ENCODE results near the gene MVB12B.

The MVB12B gene

DNA sequence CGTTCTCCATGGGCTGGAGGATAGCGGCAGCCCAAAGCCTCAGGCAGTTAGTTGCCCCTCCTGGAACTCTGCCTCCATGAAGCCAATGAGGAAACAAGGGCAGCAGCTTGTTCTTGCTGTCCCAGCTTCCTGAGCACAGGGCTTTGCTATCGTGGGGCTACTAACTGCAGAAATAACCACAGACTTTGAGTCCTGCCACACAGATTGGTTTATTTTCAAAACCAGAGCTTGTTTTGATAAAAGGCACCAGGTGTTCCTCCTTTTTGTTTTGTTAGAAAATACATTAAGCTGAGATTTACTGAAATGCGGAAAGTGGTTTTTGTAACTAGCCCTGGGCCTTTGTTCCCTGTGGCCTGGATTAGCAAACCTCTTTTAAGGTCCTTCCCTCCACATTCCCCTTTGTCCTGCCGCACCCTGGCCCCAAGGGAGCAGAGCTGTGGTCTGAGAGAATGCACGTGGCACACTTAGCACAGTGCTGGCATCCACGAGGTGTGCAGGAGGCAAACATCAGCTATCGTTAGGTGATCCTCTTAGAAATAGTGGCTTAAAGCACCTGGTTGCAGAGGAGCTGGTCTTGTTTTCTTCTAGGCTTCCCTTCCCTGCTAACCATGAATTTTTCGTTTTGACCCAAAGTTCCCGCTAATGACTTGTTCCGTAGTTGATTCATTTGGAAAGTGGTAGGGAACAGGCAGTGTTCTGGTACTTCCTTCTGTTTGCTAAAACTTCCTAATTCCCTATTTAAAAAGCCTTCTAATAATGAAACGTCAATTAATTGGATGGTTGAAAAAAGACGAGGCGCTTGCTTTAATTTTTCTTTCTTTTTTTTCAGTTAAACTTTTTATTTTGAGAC is 21.5 kb downstream of the MVB12B start:
- peak overlapping the region in 17 of 21 experiments; percentile 23 to 79 (median 62) for H3K27ac ChIP-seq

DNA sequence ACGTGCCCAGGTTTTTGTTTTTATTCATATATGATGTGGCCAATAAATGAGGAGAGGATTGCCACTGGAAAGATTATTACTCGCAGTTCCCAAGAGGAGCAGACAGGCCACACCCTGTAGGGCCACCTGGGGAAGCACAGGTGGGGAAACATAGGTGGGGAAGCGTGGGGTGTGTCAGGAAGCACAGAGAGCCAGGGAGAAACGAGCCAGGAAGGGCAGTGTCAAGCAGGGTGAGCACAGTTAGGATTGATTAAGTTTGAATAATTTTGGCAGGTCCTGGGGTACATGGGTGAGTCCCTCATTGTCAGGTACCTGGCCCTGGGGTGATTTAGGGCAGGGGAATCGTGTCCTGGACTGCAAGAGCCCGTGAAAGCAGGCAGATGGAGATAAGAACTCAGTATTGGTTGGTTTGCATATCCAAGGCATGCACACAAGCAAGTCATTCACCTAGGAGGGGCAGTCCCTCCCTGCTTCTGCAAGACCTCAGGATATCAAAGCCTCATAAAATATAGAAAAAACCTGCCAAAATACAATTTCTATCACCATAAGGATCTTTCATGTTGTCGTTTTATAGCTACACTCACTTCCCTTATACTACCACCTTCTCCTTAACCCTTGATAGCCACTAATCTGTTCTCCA is 22.4 kb downstream of the MVB12B start:
- peak overlapping the region in 13 of 21 experiments; percentile 33 to 79 (median 62) for H3K27ac ChIP-seq
- H3K4me3 ChIP-seq = no peak overlapping the region

More for the DNA sequence above, 21.5 kb downstream of the MVB12B start:
- H3K4me3 ChIP-seq = no peak overlapping the region

DNA sequence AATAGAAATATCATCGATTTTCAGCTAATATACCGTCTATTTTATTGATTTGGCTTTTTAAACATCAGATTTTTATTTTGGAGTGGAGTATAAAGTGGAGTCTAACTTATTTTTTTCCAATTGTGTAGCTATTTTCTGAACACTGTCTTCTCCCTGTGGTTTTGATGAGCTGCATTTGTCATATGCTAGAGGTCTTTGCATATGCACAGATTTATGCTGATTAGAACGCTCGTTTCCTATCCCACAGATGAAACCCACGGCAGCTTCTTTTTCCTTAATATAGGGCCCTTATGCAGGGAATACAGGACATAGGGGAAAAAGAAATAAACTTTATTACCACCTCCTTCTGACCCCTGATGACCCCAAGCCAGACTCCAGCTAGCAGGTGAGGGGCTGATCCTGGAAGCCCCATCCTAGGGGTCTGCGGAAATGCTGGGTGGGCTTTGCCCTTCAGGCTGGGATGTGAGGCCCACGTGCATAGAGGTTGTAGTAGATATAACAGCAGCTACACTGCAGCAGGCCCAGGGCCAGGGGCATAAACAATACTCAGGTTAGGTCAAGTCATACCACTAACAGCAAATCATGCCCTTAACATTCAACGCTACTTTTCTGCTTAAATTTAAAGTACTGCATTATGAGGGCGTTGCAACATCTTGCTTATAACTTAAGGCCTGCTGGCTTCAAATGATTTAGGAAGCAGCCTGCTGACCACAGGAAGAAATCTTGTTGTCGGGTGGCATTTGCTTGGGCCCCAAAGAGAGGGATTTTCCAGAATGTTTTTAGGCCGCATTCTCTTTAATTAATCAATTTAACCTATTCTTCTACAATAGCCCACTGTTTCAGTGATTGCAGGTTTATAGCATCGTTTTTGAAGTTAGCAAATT is 28.5 kb downstream of the MVB12B start:
- Histone ChIP-seq H3K4me3 (no peak overlapping the region), H3K27ac (peak overlapping the region in 1 of 21 experiments; percentile 49)

DNA sequence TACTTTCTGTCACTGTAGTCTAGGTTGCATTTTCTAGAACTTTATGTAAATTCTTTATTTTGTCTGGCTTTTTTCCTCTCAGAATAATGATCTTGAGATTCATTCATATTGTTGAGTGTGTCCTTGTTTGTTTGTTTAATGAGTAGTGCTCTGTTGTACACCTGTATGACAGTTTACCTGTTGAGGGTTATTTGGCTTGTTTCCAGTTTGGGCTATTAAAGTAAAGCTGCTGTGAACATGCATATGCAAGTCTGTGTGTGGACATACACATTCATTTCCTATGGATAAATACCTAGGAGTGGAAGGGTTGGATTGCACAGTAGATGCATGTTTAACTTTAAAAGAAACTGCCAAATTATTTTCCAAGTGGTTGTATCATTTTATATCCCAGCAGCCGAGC is 30.4 kb downstream of the MVB12B start:
- Histone ChIP-seq H3K27ac (no peak overlapping the region), H3K4me3 (no peak overlapping the region)

DNA sequence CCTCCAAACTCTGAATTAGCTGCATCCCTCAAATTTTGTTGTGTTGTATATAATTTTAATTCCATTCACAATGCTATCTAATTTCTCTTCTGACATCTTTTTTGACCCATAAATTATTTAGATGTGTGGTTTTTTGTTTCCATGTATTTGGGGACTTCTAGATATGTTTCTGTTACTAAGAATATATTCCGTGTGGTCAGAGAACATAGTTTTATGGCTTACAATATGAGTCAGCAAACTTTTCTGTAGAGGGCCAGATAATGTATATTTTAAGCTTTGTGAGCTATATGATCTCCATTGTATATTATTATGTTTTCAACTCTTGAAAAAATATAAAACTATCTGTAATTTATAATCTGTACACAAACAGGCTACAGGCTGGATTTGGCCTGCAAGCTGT is 33.4 kb downstream of the MVB12B start:
- Histone ChIP-seq H3K4me3 (no peak overlapping the region), H3K27ac (no peak overlapping the region)

DNA sequence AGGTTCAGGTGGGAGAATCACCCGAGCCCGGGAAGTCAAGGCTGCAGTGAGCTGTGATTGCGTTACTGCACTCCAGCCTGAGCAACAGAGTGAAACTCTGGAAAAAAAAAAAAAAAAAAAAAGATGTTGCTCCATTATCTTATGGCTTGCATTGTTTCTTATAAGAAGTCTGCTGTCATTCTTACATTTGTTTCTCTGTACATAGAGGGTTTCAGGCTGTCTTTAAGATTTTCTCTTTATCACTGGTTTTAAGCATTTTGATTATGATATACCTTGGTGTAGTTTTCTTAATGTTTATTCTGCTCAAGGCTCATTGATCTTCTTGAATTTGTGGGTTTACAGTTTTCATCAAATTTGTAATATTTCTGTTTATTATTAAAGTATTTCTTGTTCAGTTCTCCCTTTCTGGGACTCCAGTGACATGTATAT is 35.2 kb downstream of the MVB12B start:
- Histone ChIP-seq H3K27ac (no peak overlapping the region), H3K4me3 (no peak overlapping the region)

DNA sequence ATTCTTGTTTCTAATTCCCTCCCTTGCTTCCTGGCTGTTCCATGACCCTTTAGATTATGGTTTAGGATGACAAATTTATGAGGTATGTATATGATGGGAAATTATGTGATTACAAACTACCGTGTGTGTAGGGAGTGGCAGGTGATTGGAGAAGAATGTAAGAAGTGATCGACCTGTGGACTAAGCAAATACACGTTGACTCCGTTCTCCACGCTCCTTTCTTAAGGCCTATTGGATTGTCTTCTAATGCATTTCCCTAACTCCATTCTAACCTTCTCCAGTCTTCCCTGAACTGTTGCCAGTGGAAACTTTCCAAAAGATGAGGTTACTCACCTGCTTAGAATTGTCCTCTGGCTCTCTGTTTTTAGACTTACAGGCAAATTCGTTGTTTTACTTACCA is 36.6 kb downstream of the MVB12B start:
- Histone ChIP-seq H3K27ac (no peak overlapping the region), H3K4me3 (no peak overlapping the region)

DNA sequence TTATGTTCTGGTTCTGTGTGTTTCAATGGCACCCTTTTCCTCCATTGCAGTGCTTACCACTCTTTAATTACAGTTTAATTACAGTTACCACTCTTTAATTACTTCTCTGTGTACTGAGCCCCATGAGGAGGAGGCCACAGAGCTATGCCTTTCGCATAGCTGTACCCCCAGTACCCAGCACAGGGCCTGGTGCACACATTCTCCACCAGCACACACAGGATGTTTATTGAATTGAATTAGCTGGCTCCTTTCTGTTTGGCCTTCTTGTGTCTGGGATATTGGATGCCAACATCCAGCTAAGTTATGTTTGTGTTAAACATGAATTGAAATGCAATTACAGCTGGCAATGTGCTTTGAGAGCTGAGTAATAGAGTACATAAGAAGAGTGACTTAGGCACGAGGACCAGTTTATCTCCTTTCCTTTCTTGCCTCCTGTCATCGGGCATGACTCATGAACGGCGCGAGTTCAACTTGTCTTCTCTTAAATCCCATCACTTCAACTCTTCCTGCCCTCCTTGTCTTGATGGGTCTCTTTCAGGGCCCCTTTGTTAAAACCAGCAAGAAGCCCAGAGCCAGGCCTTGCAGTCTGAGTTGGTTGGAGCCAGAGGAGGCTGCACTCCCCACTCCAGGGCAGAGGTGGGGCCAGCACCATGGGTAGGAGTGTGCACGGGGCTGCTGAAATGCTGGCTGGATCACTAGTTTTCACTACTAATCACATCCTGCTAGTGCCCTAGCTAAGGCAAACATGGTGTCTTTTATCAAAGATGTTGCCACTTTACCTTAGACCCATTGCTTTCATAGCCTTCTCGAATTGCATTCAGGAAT is 37.4 kb downstream of the MVB12B start:
- Histone ChIP-seq H3K27ac (no peak overlapping the region), H3K4me3 (no peak overlapping the region)

DNA sequence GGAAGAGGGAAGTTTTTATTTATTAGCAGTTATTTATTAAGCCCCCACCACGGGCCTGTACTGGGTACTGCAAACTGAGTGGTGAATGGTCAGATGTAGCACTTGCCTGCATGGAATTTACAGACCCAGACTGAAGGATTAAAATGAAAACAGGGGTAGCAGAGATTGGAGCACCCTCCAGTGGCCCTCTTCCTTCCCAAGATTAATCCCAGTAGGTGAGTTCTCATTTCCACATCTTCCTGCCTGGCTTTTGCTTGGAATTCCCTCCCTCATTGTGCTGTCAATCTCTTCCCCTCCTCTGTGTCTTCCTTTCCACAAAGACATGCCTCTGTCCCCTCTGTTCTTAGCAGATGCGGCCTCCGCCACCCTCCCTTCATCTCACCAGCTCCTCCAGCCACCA is 39.2 kb downstream of the MVB12B start:
- Histone ChIP-seq H3K27ac (no peak overlapping the region), H3K4me3 (no peak overlapping the region)

DNA sequence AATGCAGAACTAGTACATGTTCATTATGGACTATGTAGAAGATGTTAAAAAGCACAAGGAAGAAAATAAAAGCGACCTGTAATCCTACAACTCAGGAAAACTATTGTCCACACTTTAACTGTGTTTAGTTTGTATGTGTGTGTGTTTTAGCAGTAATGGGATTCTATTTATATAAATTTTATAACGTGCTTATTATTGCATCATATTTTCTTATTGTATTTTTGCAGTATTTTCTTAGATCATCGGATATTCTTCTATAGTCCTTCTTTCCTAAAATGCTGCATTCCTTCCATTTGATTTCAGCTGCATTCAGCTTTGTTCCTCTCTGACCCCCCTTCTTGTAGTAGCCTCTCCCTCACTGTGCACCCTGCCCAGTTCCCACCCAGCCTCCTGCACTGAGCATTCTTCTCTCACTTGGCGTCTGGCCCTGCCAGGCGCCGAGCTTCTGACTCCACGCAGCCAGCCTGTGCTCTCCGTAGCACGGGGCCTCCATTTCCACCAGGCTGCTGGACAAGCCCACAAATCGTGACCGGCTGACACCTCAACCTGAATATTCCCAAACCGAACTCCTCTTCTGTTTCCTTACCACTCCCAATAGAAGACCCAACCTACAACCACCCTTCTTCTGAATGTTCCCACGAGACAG is 39.9 kb downstream of the MVB12B start:
- Histone ChIP-seq H3K4me3 (no peak overlapping the region), H3K27ac (no peak overlapping the region)

DNA sequence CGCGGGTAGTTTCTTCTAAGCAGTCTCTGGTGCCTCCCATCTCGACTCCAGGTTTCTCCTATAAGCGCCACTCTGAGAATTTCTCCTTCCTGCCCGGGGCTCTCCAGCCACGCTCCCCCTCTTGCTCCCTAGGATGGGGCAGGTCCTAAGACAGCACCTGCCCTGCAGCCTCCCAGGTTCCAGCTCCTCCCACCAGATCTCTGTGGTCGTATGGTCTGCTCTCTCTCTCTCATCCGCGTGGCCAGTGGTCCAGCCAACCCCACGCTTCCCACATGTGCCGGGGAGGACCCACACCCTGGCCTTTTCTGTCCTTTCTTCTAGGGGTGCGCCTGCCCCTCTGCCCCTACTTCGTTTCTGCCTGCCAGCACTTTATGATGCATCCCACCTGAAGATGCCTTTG is 40.5 kb downstream of the MVB12B start:
- Histone ChIP-seq H3K27ac (no peak overlapping the region), H3K4me3 (no peak overlapping the region)

DNA sequence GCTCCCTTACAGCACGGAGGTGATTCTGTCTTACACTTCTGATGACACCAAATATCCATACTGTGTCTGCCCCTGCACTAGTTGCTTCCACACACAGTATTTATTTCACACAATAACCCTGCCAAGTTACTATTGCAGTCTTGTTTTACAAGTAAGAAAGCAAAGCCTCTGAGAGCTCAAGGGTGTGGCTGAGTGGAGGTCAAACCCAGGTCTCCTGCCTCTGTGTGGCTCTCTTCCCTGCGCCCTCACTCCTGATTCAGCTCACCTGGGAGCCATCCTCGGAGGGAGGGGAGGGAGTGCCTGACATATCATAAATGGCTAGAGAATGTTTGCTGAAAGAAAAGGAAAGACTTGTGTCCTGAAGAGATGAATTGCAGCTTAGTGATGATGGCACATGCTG is 41.0 kb downstream of the MVB12B start:
- H3K4me3 ChIP-seq = no peak overlapping the region
- H3K27ac ChIP-seq = no peak overlapping the region

DNA sequence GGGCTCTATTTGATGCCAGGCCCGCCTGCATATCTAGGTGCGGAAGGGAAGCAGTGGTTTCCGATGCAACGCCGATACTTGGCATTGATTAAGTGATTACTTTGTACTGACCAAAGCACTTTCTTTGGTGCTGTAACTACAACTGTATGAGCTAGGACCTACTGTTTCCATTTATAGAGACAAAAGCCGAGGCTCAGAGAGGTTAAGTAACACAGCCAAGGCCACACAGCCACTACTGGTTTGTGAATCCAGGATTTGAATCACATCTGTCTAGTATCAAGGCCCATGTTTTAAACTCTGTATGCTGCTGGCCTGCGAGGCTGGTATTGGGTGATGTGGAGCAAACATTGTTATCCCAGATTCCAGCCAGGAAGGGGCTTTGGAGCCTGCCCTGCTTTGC is 41.4 kb downstream of the MVB12B start:
- Histone ChIP-seq H3K4me3 (no peak overlapping the region), H3K27ac (no peak overlapping the region)

DNA sequence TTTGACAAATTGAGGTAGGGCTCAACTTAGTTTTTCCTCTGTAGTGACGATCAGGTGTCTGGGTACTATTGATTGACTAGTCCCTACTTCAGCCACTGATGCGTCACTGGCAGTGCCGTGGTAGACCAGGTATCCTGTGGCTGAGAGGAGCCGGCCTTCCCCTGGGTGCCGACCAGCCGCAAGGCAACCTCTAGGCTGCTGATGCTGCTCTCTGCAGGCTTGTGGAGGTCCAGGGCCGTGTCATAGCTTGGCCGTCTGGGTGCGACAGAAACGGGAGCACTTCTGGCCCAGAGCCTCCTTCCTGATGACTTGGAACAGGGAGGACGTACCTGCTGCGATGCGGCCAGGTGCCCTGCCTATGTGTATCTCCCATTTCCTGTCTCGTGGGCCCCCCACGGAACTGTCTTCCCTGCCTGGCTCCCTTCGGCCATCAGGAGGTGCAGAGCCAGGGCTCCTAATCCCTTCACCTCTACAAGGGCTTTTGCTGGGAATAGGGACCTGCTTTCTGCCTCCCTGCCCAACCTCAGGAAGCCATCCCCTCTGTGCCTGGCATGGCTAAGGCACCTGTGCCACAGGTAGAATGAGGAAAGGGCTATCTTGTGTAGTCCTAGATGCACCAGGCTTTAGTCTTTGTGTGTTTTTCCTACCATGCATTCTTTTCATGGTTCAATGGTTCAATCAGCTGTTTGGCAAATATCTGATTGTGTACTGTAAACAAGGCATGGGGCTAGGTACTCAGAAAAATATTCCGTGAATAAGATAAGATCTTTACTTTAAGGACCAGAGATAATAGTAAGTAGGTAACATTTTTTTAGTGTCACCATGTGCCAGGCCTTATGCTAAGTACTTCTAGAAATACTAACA is 44.6 kb downstream of the MVB12B start:
- H3K27ac ChIP-seq = no peak overlapping the region
- no peak overlapping the region for H3K4me3 ChIP-seq

DNA sequence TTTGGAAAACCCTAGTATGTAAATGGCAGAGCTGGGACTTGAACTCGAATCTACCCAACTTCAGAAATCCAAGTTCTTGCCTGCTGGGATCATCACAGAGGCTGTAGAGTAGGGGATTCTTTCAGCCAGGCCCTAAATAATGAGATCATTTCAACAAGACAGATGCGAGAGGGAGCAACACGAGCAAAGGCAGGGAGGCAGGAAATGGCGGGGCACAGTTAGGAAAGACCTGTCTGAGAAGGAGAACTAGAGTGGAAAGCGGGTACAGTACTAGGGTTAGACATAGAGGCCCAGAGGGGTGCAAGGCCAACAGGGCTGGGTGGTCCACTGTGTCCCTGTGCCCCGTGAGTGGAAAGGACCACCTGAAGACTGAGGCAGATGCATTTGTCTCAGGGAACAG is 46.1 kb downstream of the MVB12B start:
- peak overlapping the region in 3 of 21 experiments; percentile 0 to 27 (median 23) for H3K27ac ChIP-seq

DNA sequence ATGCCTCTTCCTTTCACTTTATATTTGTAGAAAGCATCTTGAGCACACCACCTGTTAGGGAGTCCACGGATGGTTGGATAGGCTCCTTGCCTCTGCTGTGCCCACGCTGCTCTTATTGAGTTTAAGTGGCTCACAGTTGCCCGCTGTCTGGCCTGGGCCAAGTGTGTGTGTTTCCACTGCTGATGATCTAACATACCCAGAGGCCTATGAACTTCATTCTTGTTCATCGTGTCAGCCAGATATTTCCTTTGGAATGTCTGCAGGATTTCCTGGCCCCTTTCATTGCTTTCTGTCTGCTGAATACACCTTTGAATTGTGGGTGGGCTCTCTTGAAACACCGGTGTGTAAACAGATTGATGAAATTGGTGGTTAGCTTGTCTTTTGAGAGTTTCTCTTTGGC is 46.6 kb downstream of the MVB12B start:
- peak overlapping the region in 2 of 21 experiments; percentile 0 to 51 for H3K27ac ChIP-seq
- no peak overlapping the region for H3K4me3 ChIP-seq

More for the DNA sequence above, 46.1 kb downstream of the MVB12B start:
- H3K4me3 ChIP-seq = no peak overlapping the region

DNA sequence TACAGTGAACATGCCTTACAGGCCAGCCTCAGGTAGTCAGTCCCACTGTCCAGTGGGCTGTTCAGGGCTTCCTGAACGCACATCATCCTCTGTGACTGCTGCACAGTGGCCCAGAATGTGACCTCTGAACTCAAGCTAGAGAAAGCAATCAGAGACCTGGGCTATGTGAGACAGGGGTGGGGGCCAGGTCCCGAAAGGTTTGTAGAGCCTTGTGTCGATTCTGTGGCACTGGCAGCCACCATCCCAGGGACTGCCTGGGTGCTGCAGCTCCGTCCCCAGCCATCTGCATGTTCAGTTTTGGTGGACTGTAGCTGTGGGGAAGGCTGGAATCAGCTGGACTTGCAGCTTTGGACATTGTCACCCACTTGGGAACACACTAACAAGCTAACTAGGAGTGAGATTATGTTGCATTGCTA is 47.7 kb downstream of the MVB12B start:
- H3K27ac ChIP-seq = peak overlapping the region in 5 of 21 experiments; percentile 4 to 62 (median 16)

DNA sequence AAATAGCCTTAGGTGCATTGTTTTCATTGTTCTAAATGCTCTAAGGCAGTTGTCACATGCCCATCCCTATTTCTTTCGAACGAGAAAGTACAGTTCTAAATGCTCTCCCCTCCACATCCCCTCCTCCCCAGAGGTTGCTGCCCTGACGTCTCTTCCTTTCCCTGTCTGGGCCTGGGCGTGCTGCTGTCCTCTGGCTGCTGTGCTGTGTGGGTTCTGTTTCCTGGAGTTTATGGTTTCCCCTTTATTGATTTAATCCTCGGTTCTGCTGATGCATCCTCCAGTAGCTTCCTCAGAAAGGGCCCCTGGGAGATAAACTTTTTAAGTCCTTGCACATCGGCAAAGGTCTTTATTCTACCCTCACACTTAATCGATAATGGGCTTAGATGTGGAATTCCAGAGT is 48.8 kb downstream of the MVB12B start:
- no peak overlapping the region for H3K4me3 ChIP-seq

More for the DNA sequence above, 47.7 kb downstream of the MVB12B start:
- H3K4me3 ChIP-seq = no peak overlapping the region

More for the DNA sequence above, 48.8 kb downstream of the MVB12B start:
- peak overlapping the region in 8 of 21 experiments; percentile 10 to 48 (median 32) for H3K27ac ChIP-seq

Measured in skin epidermis (tissue), 12 donors.